Superior temporal gyrus (tissue), 1 donor: ENCODE measurements around the gene MUC15.

ENCODE experiments used
- DNase-seq: peaks from one replicate; pipeline ENCODE4 v3.0.0-alpha.2; 2016; ENCODE audit errors: extremely low spot score

Gene MUC15

GRCh38 chr11:26575946-26576345 lies 3.9 kb upstream of the MUC15 start:
- DNase-seq = no peak

GRCh38 chr11:26573896-26574295 lies 1.8 kb upstream of the MUC15 start:
- DNase-seq = no peak

GRCh38 chr11:26572770-26573402 lies 823 bp upstream of the MUC15 start:
- no peak for DNase-seq

GRCh38 chr11:26569646-26570045 lies 2.4 kb downstream of the MUC15 start:
- no peak for DNase-seq

GRCh38 chr11:26558190-26558589 lies 13.9 kb downstream of the MUC15 start:
- no peak for DNase-seq

GRCh38 chr11:26557666-26558065 lies 14.4 kb downstream of the MUC15 start:
- no peak for DNase-seq

- no peak for DNase-seq
Observed at GRCh38 chr11:26556582-26556981, 15.5 kb downstream of the MUC15 start.

- DNase-seq = no peak
Observed at GRCh38 chr11:26554455-26554854, 17.6 kb downstream of the MUC15 start.

- no peak for DNase-seq
Observed at GRCh38 chr11:26553182-26553581, 18.9 kb downstream of the MUC15 start.

GRCh38 chr11:26551186-26551801 lies 20.8 kb downstream of the MUC15 start:
- no peak for DNase-seq

- DNase-seq = no peak
Observed at GRCh38 chr11:26550022-26550421, 22.0 kb downstream of the MUC15 start.

GRCh38 chr11:26549176-26549575 lies 22.9 kb downstream of the MUC15 start:
- DNase-seq = no peak

- no peak for DNase-seq
Observed at GRCh38 chr11:26541870-26542269, 30.2 kb downstream of the MUC15 start.

- DNase-seq = no peak
Observed at GRCh38 chr11:26539517-26539916, 32.5 kb downstream of the MUC15 start.

- no peak for DNase-seq
Observed at GRCh38 chr11:26537341-26537740, 34.7 kb downstream of the MUC15 start.

- no peak for DNase-seq
Observed at GRCh38 chr11:26527685-26528084, 44.4 kb downstream of the MUC15 start.

- DNase-seq = no peak
Observed at GRCh38 chr11:26522912-26523610, 49.0 kb downstream of the MUC15 start.

- DNase-seq = no peak
Observed at GRCh38 chr11:26519469-26519868, 52.6 kb downstream of the MUC15 start.

- DNase-seq = no peak
Observed at GRCh38 chr11:26512196-26512595, 59.9 kb downstream of the MUC15 start.

GRCh38 chr11:26510756-26511155 lies 61.3 kb downstream of the MUC15 start:
- no peak for DNase-seq

GRCh38 chr11:26510164-26510563 lies 61.9 kb downstream of the MUC15 start:
- DNase-seq = no peak
